GM13977 (cell line): Measurements from ENCODE around the gene LYZL2.

Source experiments
- DNase-seq: peaks from one replicate; pipeline ENCODE4 v3.0.0; 2012; ENCODE audit warnings: low spot score
- CTCF ChIP-seq: IDR thresholded peaks from 2 replicates; pipeline ENCODE4 v1.5.1; 2012; ENCODE audit warnings: mild to moderate bottlenecking, control low read depth; ENCODE audit not compliant: insufficient read depth; ENCODE audit errors: extremely low read depth, missing control alignments
- in situ Hi-C: fragments of 300-500 bp; cut with MboI; formaldehyde crosslinking; loops from one replicate; pipeline ENCODE4 v1.12.0; 2022; ENCODE audit warnings: low sequenced_read_pairs, low pct_unique_long_range_greater_than_20kb, mixed read lengths, inconsistent platforms; ENCODE audit not compliant: unreplicated experiment

The LYZL2 gene

GRCh38 chr10:30580241-30580640, 49.3 kb downstream of the LYZL2 start:
- no peak for DNase-seq
- in situ Hi-C loops = loop anchor here (10.0 kb wide), 1 partner anchor 165 kb away; no protein-coding TSS in a partner anchor
- TF ChIP-seq CTCF = no peak

- DNase-seq = no peak
- no peak for TF ChIP-seq CTCF
- in situ Hi-C loops = no loop called here
Measured at GRCh38 chr10:30579574-30579973, 50.0 kb downstream of the LYZL2 start.

- in situ Hi-C loops = no loop called here
- no peak for DNase-seq
Measured at GRCh38 chr10:30577048-30577447, 52.5 kb downstream of the LYZL2 start.

GRCh38 chr10:30576641-30577040, 52.9 kb downstream of the LYZL2 start:
- TF ChIP-seq CTCF = no peak
- DNase-seq = no peak
- in situ Hi-C loops = no loop called here

More at GRCh38 chr10:30577048-30577447, 52.5 kb downstream of the LYZL2 start:
- no peak for TF ChIP-seq CTCF

- no peak for DNase-seq
- in situ Hi-C loops = no loop called here
- no peak for TF ChIP-seq CTCF
Measured at GRCh38 chr10:30574432-30574796, 55.1 kb downstream of the LYZL2 start.

- no peak for DNase-seq
- no peak for TF ChIP-seq CTCF
- in situ Hi-C loops = no loop called here
Measured at GRCh38 chr10:30573721-30574431, 55.7 kb downstream of the LYZL2 start.
